Stimulated activated CD8-positive, alpha-beta memory T cell treated with anti-CD3 and anti-CD28 coated beads, Interleukin-12 subunit alpha, Interleukin-12 subunit beta, amount 100 ng/mL, for 24 hours (primary cell): Measurements from ENCODE around the gene PLA2R1.

Experiments
- DNase-seq: peaks from one replicate; pipeline ENCODE4 v3.0.0-alpha.2; 2020; ENCODE audit errors: extremely low read depth

The PLA2R1 gene

GRCh38 chr2:159895258-159896065 is 167.0 kb downstream of the PLA2R1 start:
- no peak for DNase-seq

- no peak for DNase-seq
Observed at GRCh38 chr2:159894145-159894838, 168.1 kb downstream of the PLA2R1 start.

GRCh38 chr2:159892990-159893810 is 169.2 kb downstream of the PLA2R1 start:
- no peak for DNase-seq

GRCh38 chr2:159891917-159892730 is 170.3 kb downstream of the PLA2R1 start:
- DNase-seq = no peak

GRCh38 chr2:159891267-159891588 is 171.2 kb downstream of the PLA2R1 start:
- no peak for DNase-seq

GRCh38 chr2:159890551-159891266 is 171.7 kb downstream of the PLA2R1 start:
- no peak for DNase-seq

GRCh38 chr2:159882130-159882745 is 180.2 kb downstream of the PLA2R1 start:
- no peak for DNase-seq
